HG03175 (cell line): Measurements from ENCODE around the gene RFLNA.
"Not testable (repeated sequence)": the region's sequence is repeated elsewhere in the genome, so short reads cannot be mapped to it uniquely, and the experiment has no call there.

Experiments used
- ATAC-seq: cut with Tn5 transposase; IDR thresholded peaks from one replicate; pipeline ENCODE4 v1.9.1; 2021; ENCODE audit warnings: mild to moderate bottlenecking, moderate library complexity; ENCODE audit not compliant: unreplicated experiment

RFLNA gene

DNA sequence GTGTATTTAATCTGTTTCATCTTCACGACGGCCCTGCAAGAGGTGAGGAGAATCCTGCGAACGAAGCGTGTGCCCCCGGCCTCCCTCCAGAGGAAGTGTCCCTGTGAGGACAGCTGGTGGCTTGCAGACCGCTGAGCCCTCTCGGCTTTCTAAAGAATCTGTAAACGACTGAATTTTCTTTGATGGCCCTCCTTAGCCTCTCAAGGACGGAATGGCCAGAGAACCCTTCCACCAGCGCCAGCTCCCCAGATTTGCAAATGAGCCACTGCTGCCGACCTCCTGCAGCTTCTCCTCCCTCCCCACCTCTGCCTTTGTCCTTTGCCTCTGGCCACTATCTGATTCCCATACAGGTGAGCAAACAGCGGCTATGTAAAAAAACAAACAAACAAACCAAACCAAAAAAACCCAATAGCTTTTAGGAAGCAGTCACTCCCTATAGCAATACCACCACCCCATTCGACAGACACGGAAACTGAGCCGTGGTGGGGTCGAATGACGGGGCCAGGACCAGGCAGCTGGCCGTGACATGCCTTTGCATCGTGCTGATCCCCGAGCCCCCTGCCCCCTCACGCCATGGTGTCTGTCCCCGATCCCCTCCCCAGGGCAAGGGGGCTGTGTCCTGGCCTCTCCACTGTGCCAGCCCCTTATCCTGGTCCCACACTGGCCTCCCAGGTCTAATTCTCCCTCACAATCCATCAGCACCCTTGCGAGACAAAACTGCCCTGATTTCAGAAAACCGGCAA lies 23.6 kb downstream of the RFLNA start:
- no peak for ATAC-seq

DNA sequence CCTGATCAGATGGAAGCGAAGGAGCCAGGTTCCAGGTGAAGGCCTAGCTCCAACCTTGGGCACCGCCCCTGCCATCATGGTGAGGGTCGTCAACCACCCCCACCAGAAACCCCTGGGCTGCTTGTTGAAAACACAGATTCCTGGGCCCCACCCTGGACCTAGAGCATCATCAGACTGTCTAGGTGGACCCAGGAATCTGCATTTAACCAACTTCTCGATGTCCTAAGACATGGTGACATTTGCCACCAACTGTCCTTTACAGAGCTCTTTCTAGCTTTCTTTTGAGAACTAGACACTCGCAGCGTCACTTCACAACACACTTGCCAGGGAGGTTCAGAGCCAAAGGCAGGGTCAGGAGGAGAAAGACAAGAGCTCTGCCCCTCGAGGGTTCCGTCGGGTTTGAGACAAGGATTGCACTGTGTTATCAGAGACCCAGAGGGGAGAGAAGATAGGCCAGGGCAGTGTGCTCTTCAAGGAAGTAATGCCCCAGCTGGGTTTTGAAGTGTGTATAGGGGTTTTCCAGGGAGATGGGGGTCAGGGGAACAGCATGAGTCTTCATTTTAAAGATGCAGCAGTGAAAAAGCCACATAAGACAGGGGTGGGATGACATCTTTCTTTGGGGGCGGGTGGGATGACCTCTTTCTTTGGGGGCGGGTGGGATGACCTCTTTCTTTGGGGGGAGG lies 24.6 kb downstream of the RFLNA start:
- ATAC-seq: no peak

GRCh38 chr12:124321040-124321481 lies 26.2 kb downstream of the RFLNA start:
- ATAC-seq: peak; percentile 71

- peak; percentile 18 for ATAC-seq
Observed at GRCh38 chr12:124321556-124322270, 26.8 kb downstream of the RFLNA start.

DNA sequence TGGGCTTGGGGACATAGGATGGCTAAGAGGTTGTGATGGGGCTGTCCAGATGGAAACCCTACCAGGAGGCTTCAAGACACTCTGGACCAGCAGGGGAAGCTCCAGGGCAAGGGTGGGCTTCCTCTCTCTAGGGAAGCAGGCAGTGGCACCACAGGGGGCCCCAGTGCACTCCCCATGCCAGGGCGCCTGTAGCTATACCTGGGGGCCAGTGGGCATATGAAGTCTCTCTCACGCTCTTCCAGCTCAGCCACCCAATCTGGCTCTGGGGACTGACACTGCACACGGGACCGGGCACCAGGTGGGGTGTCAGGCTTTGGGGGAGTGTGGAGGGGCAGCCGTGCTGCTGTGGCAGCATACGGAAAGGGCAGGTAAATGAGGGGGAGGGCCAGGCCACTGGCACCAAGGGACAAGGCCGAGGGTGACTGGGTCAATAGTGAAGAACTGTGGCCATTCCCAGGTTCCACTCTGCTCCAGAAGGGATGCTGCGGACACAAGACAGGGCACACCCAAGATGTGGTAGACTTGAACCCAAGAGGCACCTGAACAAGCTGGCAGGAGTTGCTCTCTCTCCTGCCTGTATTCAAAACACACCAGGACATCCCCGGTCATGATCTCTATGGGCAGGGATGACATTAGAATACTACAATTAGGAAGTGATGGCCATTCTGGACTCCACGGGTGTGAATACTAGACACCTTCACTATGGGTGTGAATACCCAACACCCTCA lies 27.5 kb downstream of the RFLNA start:
- ATAC-seq: no peak

GRCh38 chr12:124322999-124323328 lies 28.1 kb downstream of the RFLNA start:
- not testable (repeated sequence) for ATAC-seq

GRCh38 chr12:124323771-124324530 lies 29.1 kb downstream of the RFLNA start:
- no peak for ATAC-seq

DNA sequence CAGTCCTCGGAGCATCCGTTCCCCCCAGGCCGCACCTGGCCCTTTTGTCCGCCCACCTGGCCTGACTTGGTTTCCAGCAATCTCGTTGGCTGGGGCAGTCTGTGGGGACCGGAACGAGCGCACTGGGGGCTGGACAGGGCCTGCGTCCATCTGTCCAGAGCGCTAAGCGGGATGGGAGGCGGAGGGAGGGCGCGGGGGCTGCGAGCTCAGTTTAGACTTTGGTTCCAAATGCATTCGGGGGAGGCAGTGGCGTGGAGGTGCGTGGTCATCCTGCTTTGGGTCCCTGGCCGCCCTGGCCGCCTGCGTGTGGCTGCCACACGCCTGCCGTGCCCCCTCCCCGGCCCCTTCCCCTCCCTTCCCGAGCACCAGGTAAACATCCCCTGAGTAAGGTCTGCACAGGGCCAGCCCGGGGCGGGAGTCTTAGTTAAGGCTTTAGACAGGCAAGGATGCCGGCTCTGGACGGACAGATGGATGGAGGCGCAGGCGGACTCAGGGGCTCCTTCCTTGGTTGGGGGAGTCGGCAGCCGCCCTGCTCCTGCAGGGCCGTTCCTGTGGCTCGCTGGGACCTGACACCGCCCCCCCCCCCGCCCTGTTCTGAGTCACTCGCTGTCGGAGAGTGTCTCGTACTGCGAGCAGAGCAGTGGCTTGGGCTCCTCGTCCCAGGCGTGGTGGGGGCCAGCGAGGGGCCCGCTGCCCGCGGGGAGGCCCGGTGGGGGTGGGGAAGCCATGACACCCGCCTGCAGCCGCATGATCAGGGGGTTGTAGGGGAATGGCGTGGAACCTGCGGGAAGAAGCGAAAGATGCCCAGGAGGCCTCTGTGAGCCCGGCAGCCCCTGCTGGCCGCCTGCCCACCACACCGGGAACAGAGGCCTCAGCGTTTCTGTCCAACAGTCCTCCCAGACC lies 30.2 kb downstream of the RFLNA start:
- no peak for ATAC-seq

DNA sequence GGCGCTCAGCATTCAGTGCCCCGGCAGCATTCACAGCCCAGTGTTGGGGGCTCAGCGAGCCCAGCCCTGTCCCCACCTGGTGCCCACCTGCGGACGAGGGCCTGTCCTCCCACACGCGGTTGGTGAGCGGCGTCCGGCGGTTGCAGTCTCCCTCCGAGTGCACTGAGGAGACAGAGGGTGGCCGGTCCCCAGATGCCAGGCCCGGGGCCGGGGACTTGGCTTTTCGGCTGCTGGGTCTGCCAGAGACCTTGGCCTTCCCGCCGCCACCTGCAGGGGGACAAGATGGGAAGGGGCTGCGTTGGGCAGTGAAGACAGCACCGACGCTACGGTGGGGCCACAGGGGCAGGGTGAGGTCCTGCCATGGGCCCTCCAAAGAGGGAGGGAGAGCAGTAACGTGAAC lies 31.2 kb downstream of the RFLNA start:
- ATAC-seq: no peak

DNA sequence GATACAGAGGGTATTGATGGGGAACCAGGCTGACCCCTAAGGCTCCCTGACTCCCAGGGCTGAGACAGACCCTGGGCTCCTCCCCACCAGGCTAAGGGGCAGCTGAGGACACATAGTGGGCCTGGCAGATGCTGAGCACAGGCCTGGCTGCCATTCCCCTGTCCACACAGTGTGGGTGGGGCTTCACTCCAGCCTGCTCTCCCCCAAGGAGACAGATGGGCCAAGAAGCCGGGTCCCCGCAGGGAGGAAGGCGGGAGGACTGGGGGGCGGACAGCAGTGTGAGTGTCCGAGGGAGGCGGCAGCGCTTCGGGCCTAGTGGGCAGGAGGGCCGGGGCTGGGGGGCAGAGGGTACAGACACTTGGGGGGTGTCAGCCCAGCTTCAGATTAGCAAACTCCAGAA lies 32.0 kb downstream of the RFLNA start:
- ATAC-seq: no peak

DNA sequence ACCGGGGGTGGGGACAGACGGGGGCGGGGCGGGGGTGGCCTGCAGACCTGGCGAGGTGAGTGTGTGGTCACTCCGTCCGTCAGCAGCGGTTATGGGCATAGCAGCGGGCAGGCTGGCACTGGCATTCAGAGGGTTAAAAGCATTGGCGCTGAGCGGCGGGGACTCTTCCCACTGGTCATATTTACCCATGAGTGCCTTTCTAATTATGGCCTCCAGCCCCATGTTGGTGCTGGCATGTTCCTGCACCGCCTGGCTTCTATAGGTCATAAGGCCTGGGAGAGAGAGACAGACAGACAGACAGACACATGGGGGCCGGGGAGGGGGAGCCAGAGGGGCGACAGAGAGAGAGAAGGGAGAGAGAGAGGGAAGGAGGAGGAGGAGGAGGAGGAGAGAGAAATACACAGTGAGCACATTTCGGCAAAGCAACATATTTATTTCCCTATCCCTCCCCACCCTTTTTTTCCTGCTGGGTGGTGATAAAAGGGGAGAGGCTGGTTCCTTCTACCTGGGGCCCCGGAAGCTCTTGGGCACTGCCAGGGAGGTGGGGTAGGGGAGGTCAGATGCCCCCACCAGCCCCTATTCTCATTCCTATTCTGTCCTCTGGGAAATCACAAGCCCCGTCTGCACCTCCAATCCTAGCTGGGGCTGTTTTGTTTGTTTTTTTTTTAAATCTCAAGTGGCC lies 32.6 kb downstream of the RFLNA start:
- ATAC-seq: no peak

DNA sequence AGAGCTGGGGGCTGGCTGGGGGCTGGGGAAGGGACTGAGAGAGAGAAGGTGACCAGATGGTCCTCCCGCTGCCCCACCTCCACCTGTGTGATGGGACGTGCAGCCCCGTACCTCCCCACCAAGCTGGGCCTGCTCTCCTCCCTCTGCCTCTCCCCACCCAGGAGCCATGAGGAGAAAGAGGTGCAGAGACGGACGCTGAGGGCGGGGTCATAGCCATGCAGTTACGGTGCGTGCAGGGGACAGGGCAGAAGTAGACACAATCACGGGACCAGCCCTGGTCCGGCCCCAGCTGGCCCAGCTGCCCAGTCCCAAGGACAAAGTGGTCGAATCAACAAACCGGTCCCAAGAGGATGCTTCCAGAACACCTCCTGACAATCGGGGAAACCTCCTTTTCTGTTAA lies 33.2 kb downstream of the RFLNA start:
- ATAC-seq: no peak

- ATAC-seq: no peak
Observed at GRCh38 chr12:124328636-124329035, 33.7 kb downstream of the RFLNA start.

GRCh38 chr12:124332058-124332672 lies 37.3 kb downstream of the RFLNA start:
- ATAC-seq: no peak

GRCh38 chr12:124332900-124333299 lies 38.0 kb downstream of the RFLNA start:
- ATAC-seq: no peak

DNA sequence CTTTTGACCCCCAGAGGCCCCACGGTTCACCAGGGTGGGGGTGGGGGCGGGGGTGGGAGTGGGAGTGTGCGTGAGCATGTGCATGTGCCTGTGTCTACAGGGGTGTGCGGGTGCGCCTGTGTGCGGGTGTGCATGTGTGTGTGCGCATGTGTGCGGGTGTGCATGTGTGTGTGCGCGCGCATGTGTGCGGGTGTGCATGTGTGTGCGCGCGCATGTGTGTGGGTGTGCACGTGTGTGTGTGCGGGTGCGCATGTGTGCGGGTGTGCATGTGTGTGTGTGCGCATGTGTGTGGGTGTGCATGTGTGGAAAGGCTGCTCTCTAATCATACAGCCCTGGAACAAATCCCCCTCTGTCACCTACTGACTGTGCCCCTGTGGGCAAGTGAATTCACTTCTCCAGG lies 38.8 kb downstream of the RFLNA start:
- ATAC-seq: no peak

DNA sequence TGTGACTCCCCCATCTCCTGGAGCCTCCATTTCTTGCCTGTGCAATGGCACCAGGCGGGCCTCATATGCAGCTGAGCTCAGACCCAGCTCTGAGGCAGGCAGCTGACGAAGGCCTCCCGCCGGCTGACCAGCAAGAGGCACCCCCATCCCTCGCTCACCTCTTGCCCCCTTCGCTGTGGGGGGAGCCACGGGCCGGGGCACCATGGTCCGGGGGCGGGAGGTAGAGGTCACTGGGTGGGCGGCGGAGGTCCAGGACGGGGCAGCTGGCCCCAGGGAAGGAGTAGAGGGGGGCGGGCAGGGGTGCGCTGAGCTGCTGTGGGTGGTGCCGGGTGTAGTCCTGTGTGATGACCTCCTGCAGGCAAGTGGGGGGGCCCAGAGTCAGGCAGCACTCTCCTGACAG lies 39.4 kb downstream of the RFLNA start:
- ATAC-seq: no peak

GRCh38 chr12:124334976-124335375 lies 40.1 kb downstream of the RFLNA start:
- no peak for ATAC-seq
